Erythroblast (primary cell): Measurements from ENCODE around the gene ERMN.

Experiments used
- GATA1 ChIP-seq: IDR thresholded peaks from 2 replicates; pipeline ENCODE4 v1.6.1; 2011; ENCODE audit warnings: low read depth, mild to moderate bottlenecking, control low read depth, low read length, moderate library complexity
- POLR2A ChIP-seq: IDR thresholded peaks from 2 replicates; pipeline ENCODE4 v1.6.1; 2011; ENCODE audit warnings: mild to moderate bottlenecking, low read length

DNA sequence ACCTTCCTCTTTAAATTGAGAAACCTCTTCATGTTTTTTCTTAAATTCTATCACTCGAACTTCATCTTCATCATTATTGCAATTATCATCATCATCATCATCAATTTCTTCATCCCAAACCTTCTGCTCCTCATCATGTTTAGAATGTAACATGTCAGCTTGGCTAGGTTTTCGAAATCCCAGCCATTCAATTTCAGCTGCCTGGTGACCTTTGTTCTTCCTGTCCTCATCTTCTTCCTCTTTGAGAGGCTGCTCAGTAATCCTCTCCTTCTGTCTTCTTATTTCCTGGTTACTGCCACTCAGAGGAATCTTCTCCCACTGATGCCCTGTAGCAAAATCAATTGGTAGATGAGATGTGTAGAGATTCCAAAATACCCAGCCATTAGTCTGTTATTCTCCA, 4.2 kb downstream of the ERMN start:
- TF ChIP-seq POLR2A (no peak), GATA1 (no peak)
